Esophagus squamous epithelium (tissue), 5 donors: ENCODE data around the gene SMIM14. TPM values are rescaled to one million over a fixed set of nuclear protein-coding genes. Genes with fewer than 3 reads are reported as not detected.

Experiments
- DNase-seq: peaks from one replicate; lab custom pipeline; 2025; lab: John Stamatoyannopoulos, UW
- H3K27ac ChIP-seq, 4 donors: fragments of 200-600 bp; sonication (generic); one replicate each; pipeline ENCODE4 v1.5.1; 2016 to 2019; ENCODE audit warnings: mild to moderate bottlenecking in 1 of 4
- H3K27me3 ChIP-seq, 4 donors: fragments of 200-600 bp; sonication (generic); 1 replicate in 3 of 4; 2 replicates in 1 of 4; pipeline versions ENCODE4 v1.5.1 to v1.6.0; 2017 to 2021; ENCODE audit warnings: antibody characterized with exemption in 1 of 4
- H3K36me3 ChIP-seq, 3 donors: fragments of 200-600 bp; sonication (generic); one replicate each; pipeline ENCODE4 v1.5.1; 2016 to 2019
- H3K4me1 ChIP-seq, 3 donors: fragments of 200-600 bp; sonication (generic); one replicate each; pipeline ENCODE4 v1.5.1; 2017 to 2019
- H3K4me3 ChIP-seq, 4 donors: fragments of 200-600 bp; sonication (generic); 1 replicate in 3 of 4; 2 replicates in 1 of 4; pipeline ENCODE4 v1.5.1; 2016 to 2019; ENCODE audit warnings: mild to moderate bottlenecking in 2 of 4, moderate library complexity in 1 of 4
- H3K9me3 ChIP-seq, 3 donors: fragments of 200-600 bp; sonication (generic); one replicate each; pipeline ENCODE4 v1.5.1; 2016 to 2019
- CTCF ChIP-seq, 6 experiments: fragments of 450-650 bp in 4 of 6; fragments of 200-600 bp in 2 of 6; sonication (generic) in 2 of 6; IDR thresholded peaks; one replicate each; pipeline ENCODE4 v1.5.1; 2016 to 2019; ENCODE audit warnings: antibody characterized with exemption in 6 of 6, mild to moderate bottlenecking in 4 of 6, moderate library complexity in 4 of 6
- POLR2A ChIP-seq, 4 donors: fragments of 450-650 bp; IDR thresholded peaks; one replicate each; pipeline ENCODE4 v1.6.1; 2017; ENCODE audit warnings: antibody characterized with exemption in 4 of 4, mild to moderate bottlenecking in 4 of 4, moderate library complexity in 3 of 4
- WGBS, 2 donors: methylation state at CpG; one replicate each; pipeline ENCODE4 v1.1.5; 2018; 5-methylcytosine and 5-hydroxymethylcytosine counted together
- intact Hi-C: fragments of 100-400 bp; cut with DNase I; formaldehyde crosslinking; loops from one replicate; pipeline ENCODE4 v1.15.0; 2022
- total RNA-seq, 4 donors: library from RNA; depleted of rRNA; stranded (reverse); fragments of >200 nt; gene quantifications; one replicate each; pipeline ENCODE4 v1.1.0, GENCODE V29; 2016
- donor health status: DM: yes; HTN: yes; CAD: no.

The SMIM14 gene
- total RNA-seq, 4 donors from 2014 or later = 13.2 to 47.2 (median 25.8) TPM

- peak overlapping the region; percentile 98 to 100 (median 100) for H3K27ac ChIP-seq
- H3K36me3 ChIP-seq = peaks cover 0 to 16% (median 0%) of the 10 kb centered on the region in 3 donors
- H3K4me3 ChIP-seq = peak overlapping the region; percentile 87 to 97 (median 94)
- no peaks in the 10 kb centered on the region for H3K9me3 ChIP-seq
- H3K27me3 ChIP-seq = no peaks in the 10 kb centered on the region
- H3K4me1 ChIP-seq = peaks cover 7 to 54% (median 21%) of the 10 kb centered on the region in 3 donors
- WGBS, 2 donors = 0 to 1% methylated on average over 29 of the region's 29 CpGs
- TF ChIP-seq CTCF (IDR thresholded peaks at IDR 0.05) = no peak
- no peak for TF ChIP-seq POLR2A (IDR thresholded peaks at IDR 0.05)
- intact Hi-C loops = no loop called here
- no peak for DNase-seq
These were observed 895 bp downstream of the SMIM14 start for GRCh38 chr4:39637586-39638353.

DNA sequence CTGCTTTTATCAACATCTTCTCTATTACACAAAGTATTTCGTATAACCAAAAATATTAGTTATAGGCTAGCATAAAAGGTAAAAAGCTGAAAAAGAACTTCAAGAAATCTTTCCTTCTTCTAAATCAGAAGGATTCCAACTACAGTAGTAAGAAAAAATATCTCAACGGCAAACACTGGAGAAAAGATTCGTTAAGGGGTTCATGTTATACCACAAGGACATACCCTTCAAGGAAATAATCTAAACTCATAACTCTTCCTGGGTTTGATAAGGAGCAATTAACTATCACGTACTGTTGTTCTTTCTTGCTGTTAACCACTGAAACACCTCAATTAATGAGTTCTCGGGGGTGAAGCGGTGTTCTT, 1.5 kb downstream of the SMIM14 start:
- intact Hi-C loops = no loop called here
- no peak for TF ChIP-seq POLR2A (IDR thresholded peaks at IDR 0.05)
- no peak for TF ChIP-seq CTCF (IDR thresholded peaks at IDR 0.05)

DNA sequence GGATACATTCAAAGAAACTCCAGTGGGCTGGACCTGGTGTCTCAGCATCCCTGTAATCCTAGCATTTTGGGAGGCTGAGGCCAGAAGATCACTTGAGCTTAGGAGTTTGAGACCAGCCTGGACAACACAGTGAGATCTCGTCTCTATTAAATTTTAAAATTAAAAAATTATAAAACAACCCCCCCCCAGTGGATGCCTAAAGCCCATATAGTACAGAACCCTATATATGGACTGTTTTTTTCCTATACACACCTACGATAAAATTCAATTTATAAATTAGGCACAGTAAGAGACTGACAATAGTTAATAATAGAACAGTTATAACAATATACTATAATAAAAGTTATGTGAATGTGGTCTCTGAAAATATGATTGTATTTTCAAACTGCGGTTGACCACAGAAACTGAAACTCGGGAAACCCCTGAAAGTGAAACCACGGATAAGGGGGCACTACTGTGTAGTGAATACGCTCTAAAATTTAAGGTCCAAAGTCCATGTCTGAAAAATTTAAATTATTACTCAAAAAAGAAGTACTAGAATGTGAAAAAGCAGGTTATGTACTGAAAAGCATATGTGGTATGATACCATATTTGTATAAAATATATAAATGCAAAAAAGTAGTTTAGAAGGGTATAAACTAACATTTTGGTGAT, 2.0 kb downstream of the SMIM14 start:
- no peak for DNase-seq
- peak overlapping the region; percentile 98 to 100 (median 100) for H3K27ac ChIP-seq
- H3K4me1 ChIP-seq = peaks cover 7 to 54% (median 21%) of the 10 kb centered on the region in 3 donors
- 0 to 3% methylated on average over 6 of the region's 6 CpGs for WGBS, 2 donors
- H3K36me3 ChIP-seq = peaks cover 0 to 16% (median 0%) of the 10 kb centered on the region in 3 donors
- TF ChIP-seq POLR2A (IDR thresholded peaks at IDR 0.05) = no peak
- TF ChIP-seq CTCF (IDR thresholded peaks at IDR 0.05) = peak in 1 of 6 experiments; percentile 6
- H3K9me3 ChIP-seq = no peaks in the 10 kb centered on the region
- intact Hi-C loops = no loop called here
- H3K27me3 ChIP-seq = no peaks in the 10 kb centered on the region
- H3K4me3 ChIP-seq = peak overlapping the region; percentile 87 to 97 (median 94)

More for the DNA sequence above, 1.5 kb downstream of the SMIM14 start:
- H3K4me3 ChIP-seq = peak overlapping the region; percentile 87 to 97 (median 94)
- H3K27me3 ChIP-seq = no peaks in the 10 kb centered on the region
- H3K4me1 ChIP-seq = peaks cover 7 to 54% (median 21%) of the 10 kb centered on the region in 3 donors
- H3K27ac ChIP-seq = peak overlapping the region; percentile 98 to 100 (median 100)
- no peak for DNase-seq
- H3K9me3 ChIP-seq = no peaks in the 10 kb centered on the region
- peaks cover 0 to 16% (median 0%) of the 10 kb centered on the region in 3 donors for H3K36me3 ChIP-seq
- 2 to 3% methylated on average over 6 of the region's 6 CpGs for WGBS, 2 donors

GRCh38 chr4:39635023-39635422, 3.6 kb downstream of the SMIM14 start:
- Histone ChIP-seq H3K9me3 (no peaks in the 10 kb centered on the region), H3K4me1 (peaks cover 7 to 51% (median 20%) of the 10 kb centered on the region in 3 donors), H3K27me3 (no peaks in the 10 kb centered on the region), H3K27ac (peak overlapping the region in 2 of 4 donors; percentile 98 to 100), H3K4me3 (no peak overlapping the region), H3K36me3 (peaks cover 0 to 28% (median 0%) of the 10 kb centered on the region in 3 donors)
- WGBS, 2 donors = 13 to 25% methylated on average over 1 of the region's 1 CpG
- intact Hi-C loops = no loop called here
- no peak for TF ChIP-seq CTCF (IDR thresholded peaks at IDR 0.05)
- no peak for DNase-seq

DNA sequence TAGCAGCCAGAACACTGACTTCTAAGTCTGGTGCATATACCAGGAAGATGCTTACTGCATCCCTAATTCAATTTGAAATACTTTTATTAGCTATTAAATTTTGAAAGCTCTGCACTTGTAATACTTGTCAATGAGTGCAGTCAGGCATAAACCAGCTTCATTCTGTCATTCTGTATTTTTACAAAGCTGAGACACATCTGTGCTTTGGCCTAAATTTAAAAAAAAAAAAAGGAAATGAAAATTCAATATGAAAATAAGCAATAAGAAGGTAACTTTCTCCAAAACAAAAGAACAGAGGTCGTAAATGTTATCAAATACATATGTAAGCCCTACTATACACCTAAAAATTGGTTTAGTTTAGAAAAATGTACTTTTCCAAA, 7.0 kb downstream of the SMIM14 start:
- Histone ChIP-seq H3K4me3 (no peak overlapping the region), H3K9me3 (no peaks in the 10 kb centered on the region), H3K27me3 (no peaks in the 10 kb centered on the region), H3K4me1 (peaks cover 7 to 38% (median 14%) of the 10 kb centered on the region in 3 donors), H3K27ac (no peak overlapping the region), H3K36me3 (peaks cover 0 to 53% (median 0%) of the 10 kb centered on the region in 3 donors)
- TF ChIP-seq POLR2A (IDR thresholded peaks at IDR 0.05) (no peak), CTCF (IDR thresholded peaks at IDR 0.05) (no peak)
- WGBS, 2 donors = 78 to 100% methylated on average over 1 of the region's 1 CpG
- intact Hi-C loops = no loop called here
- no peak for DNase-seq
